ENCODE measurements around the gene DHX15. TPM values are rescaled to one million over a fixed set of nuclear protein-coding genes. Genes with fewer than 3 reads are reported as not detected.

The DHX15 gene
- total and polyA plus RNA-seq, 10 of the 15 experiments (the other 5 are each of a cell fraction or from before 2014, with no cell fraction given): 166 to 269 (median 184) TPM

GRCh38 chr4:24551492-24552289, 32.7 kb downstream of the DHX15 start:
- FAIRE-seq: no peak
- H3K9ac ChIP-seq (ENCODE audit: control insufficient read depth, insufficient read depth, low read length): no peak overlapping the region
- ATAC-seq: no peak
- SMC1A ChIA-PET (ENCODE audit: uncharacterized antibody, unreplicated experiment): interaction anchor here (0.6 to 3.3 kb wide), 10 partner anchors 9 to 33 kb away, joined by 3 to 10 read pairs (median 4); partner anchors contain the start of gene DHX15
- intact Hi-C loops (cut with micrococcal nuclease; ENCODE audit: unreplicated experiment) (no loop called here), in situ Hi-C loops (cut with MboI) (loop anchor here (25.0 kb wide), 1 partner anchor 836 kb away; the partner anchor contains the start of gene ANAPC4)
- no peak for TF ChIP-seq IRF4 (IDR thresholded peaks at IDR 0.05; ENCODE audit: low read depth, low read length)
- TF ChIP-seq TCF3 (IDR thresholded peaks at IDR 0.05; ENCODE audit: borderline replicate concordance, insufficient read depth, low read depth, low read length): no peak
- TF ChIP-seq MYC (IDR thresholded peaks at IDR 0.05; ENCODE audit: insufficient read depth, insufficient read length, insufficient replicate concordance, low read length, severe bottlenecking): no peak
- TF ChIP-seq, protein P1, sequence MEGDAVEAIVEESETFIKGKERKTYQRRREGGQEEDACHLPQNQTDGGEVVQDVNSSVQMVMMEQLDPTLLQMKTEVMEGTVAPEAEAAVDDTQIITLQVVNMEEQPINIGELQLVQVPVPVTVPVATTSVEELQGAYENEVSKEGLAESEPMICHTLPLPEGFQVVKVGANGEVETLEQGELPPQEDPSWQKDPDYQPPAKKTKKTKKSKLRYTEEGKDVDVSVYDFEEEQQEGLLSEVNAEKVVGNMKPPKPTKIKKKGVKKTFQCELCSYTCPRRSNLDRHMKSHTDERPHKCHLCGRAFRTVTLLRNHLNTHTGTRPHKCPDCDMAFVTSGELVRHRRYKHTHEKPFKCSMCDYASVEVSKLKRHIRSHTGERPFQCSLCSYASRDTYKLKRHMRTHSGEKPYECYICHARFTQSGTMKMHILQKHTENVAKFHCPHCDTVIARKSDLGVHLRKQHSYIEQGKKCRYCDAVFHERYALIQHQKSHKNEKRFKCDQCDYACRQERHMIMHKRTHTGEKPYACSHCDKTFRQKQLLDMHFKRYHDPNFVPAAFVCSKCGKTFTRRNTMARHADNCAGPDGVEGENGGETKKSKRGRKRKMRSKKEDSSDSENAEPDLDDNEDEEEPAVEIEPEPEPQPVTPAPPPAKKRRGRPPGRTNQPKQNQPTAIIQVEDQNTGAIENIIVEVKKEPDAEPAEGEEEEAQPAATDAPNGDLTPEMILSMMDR (IDR thresholded peaks at IDR 0.05 in 2 of 3, conservative IDR thresholded peaks at IDR 0.05 in 1 of 3; ENCODE audit: control insufficient read depth in 2 of 3, extremely low read depth in 1 of 3, insufficient read depth in 1 of 3, low read depth in 3 of 3, low read length in 3 of 3): peak in 1 of 3 experiments; percentile 26; a peak in 1 of 6 replicates
- no peak for TF ChIP-seq ZNF274 (IDR thresholded peaks at IDR 0.05; ENCODE audit: insufficient read depth, insufficient read length)
- TF ChIP-seq NFXL1 (IDR thresholded peaks at IDR 0.05; ENCODE audit: borderline replicate concordance): no peak
- TF ChIP-seq ATF7 (IDR thresholded peaks at IDR 0.05; ENCODE audit: low read depth): no peak
- H3K4me1 ChIP-seq (ENCODE audit: control insufficient read depth, insufficient read depth, low read length): no peaks in the 10 kb centered on the region
- no peak overlapping the region for H3K4me3 ChIP-seq
- no peaks in the 10 kb centered on the region for H4K20me1 ChIP-seq (ENCODE audit: control insufficient read depth, insufficient read depth)
- POLR2A ChIA-PET: interaction anchor here (1.8 kb wide), 1 partner anchor 26 kb away, joined by 5 read pairs; no protein-coding TSS in a partner anchor
- peaks cover 68% of the 10 kb centered on the region for H3K79me2 ChIP-seq (ENCODE audit: control insufficient read depth, insufficient read depth, low read length)
- H2AFZ ChIP-seq (ENCODE audit: control insufficient read depth, low read depth, low read length): no peak overlapping the region
- no peaks in the 10 kb centered on the region for H3K27me3 ChIP-seq (replicated peaks in 1 of 2; ENCODE audit: control insufficient read depth in 2 of 2, insufficient read depth in 2 of 2, low read length in 1 of 2)
- RAD21 ChIA-PET (ENCODE audit: unreplicated experiment): interaction anchor here (1.3 kb wide), 2 partner anchors 12 to 32 kb away, joined by 3 read pairs; no protein-coding TSS in a partner anchor
- CTCF ChIA-PET: interaction anchor here (0.6 to 3.1 kb wide), 17 partner anchors 9 to 1014 kb away, joined by 3 to 26 read pairs (median 5); partner anchors contain the start of gene DHX15
- WGBS (ENCODE audit: insufficient coverage, insufficient replicate concordance, low lambda C conversion rate, missing lambda C conversion rate): 96% methylated on average over 2 of the region's 2 CpGs
- H3K27ac ChIP-seq (ENCODE audit: control insufficient read depth, insufficient read depth): no peak overlapping the region
- H3K4me2 ChIP-seq (ENCODE audit: control insufficient read depth, insufficient read depth): no peak overlapping the region
- H3K9me3 ChIP-seq (replicated peaks; ENCODE audit: control insufficient read depth, insufficient read depth, low read length): no peaks in the 10 kb centered on the region
- H3K36me3 ChIP-seq (ENCODE audit: control insufficient read depth in 2 of 2, insufficient read depth in 2 of 2, low read length in 1 of 2): peaks cover 6 to 34% of the 10 kb centered on the region in 2 experiments
- BruUV-seq (replicated peaks): no TSS peak
- no peak for DNase-seq (ENCODE audit: low read depth, low spot score)
